Large intestine (tissue), 3 donors: ENCODE data around the gene SPAG9. TPM values are rescaled to one million over a fixed set of nuclear protein-coding genes. Genes with fewer than 3 reads are reported as not detected.
A peak's percentile ranks its signal among the peaks of the same experiment; 100 is the strongest.
"Not testable (repeated sequence)": the region's sequence is repeated elsewhere in the genome, so short reads cannot be mapped to it uniquely, and the experiment has no call there.

Source experiments
- DNase-seq, 2 donors: peaks; one replicate each; pipeline versions ENCODE4 v3.0.0 to v3.0.0-alpha.2; 2013
- H3K27ac ChIP-seq: one replicate; pipeline ENCODE4 v1.5.1; 2013; ENCODE audit warnings: low read length
- H3K27me3 ChIP-seq: 2 replicates; pipeline ENCODE4 v1.6.1; 2013; ENCODE audit warnings: low read length; ENCODE audit not compliant: control insufficient read depth, insufficient read depth
- H3K36me3 ChIP-seq: 2 replicates; pipeline ENCODE4 v1.6.1; 2013; ENCODE audit warnings: low read length; ENCODE audit not compliant: control insufficient read depth, insufficient read depth
- H3K4me1 ChIP-seq: one replicate; pipeline ENCODE4 v1.6.1; 2013; ENCODE audit warnings: low read length; ENCODE audit not compliant: control insufficient read depth, insufficient read depth
- H3K4me3 ChIP-seq: one replicate; pipeline ENCODE4 v1.5.1; 2013; ENCODE audit warnings: low read length
- H3K9me3 ChIP-seq: one replicate; pipeline ENCODE4 v1.6.1; 2013; ENCODE audit warnings: mild to moderate bottlenecking, low read depth, low read length, moderate library complexity; ENCODE audit not compliant: control insufficient read depth
- whole genome bisulfite sequencing: methylation state at CpG from one replicate; pipeline ENCODE4 v1.1.5; 2013; ENCODE audit warnings: low lambda C conversion rate; ENCODE audit not compliant: insufficient coverage; 5-methylcytosine and 5-hydroxymethylcytosine counted together
- polyA plus RNA-seq: library from polyadenylated mRNA; unstranded; fragments of 120-200 nt; gene quantifications from one replicate; pipeline ENCODE4 v1.2.1, GENCODE V29; 2013

SPAG9 gene
- polyA plus RNA-seq, 1 donor: 68.2 TPM

GRCh38 chr17:50946891-50947781, 173.5 kb downstream of the SPAG9 start:
- Histone ChIP-seq H3K9me3 (no peaks in the 10 kb centered on the region), H3K36me3 (no peaks in the 10 kb centered on the region), H3K27me3 (no peaks in the 10 kb centered on the region), H3K27ac (no peak overlapping the region), H3K4me3 (no peak overlapping the region), H3K4me1 (peaks cover 72% of the 10 kb centered on the region)
- no peak for DNase-seq
- no CpG with 5 or more reads among the region's 19 CpGs for WGBS

GRCh38 chr17:50946223-50946890, 174.3 kb downstream of the SPAG9 start:
- Histone ChIP-seq H3K4me3 (no peak overlapping the region), H3K36me3 (no peaks in the 10 kb centered on the region), H3K4me1 (peaks cover 78% of the 10 kb centered on the region), H3K27ac (no peak overlapping the region), H3K9me3 (no peaks in the 10 kb centered on the region), H3K27me3 (no peaks in the 10 kb centered on the region)
- DNase-seq: no peak
- WGBS: no CpG with 5 or more reads among the region's 12 CpGs

GRCh38 chr17:50945779-50946222, 174.9 kb downstream of the SPAG9 start:
- H3K36me3 ChIP-seq: no peaks in the 10 kb centered on the region
- H3K9me3 ChIP-seq: no peaks in the 10 kb centered on the region
- H3K27me3 ChIP-seq: no peaks in the 10 kb centered on the region
- H3K27ac ChIP-seq: no peak overlapping the region
- H3K4me3 ChIP-seq: no peak overlapping the region
- H3K4me1 ChIP-seq: peaks cover 81% of the 10 kb centered on the region
- DNase-seq: no peak
- WGBS: no CpG with 5 or more reads among the region's 3 CpGs

GRCh38 chr17:50944902-50945720, 175.6 kb downstream of the SPAG9 start:
- no CpG with 5 or more reads among the region's 18 CpGs for WGBS
- H3K4me1 ChIP-seq: peaks cover 79% of the 10 kb centered on the region

GRCh38 chr17:50944054-50944901, 176.4 kb downstream of the SPAG9 start:
- H3K4me1 ChIP-seq: peaks cover 78% of the 10 kb centered on the region
- no peaks in the 10 kb centered on the region for H3K9me3 ChIP-seq
- no peaks in the 10 kb centered on the region for H3K36me3 ChIP-seq
- H3K27me3 ChIP-seq: no peaks in the 10 kb centered on the region
- peak overlapping the region; percentile 58 for H3K4me3 ChIP-seq
- DNase-seq: peak; percentile 93 to 98
- no CpG with 5 or more reads among the region's 61 CpGs for WGBS
- H3K27ac ChIP-seq: peak overlapping the region; percentile 95

More at GRCh38 chr17:50944902-50945720, 175.6 kb downstream of the SPAG9 start:
- Histone ChIP-seq H3K27me3 (no peaks in the 10 kb centered on the region), H3K9me3 (no peaks in the 10 kb centered on the region), H3K4me3 (peak overlapping the region; percentile 58), H3K27ac (peak overlapping the region; percentile 68), H3K36me3 (no peaks in the 10 kb centered on the region)
- no peak for DNase-seq

GRCh38 chr17:50943575-50943933, 177.1 kb downstream of the SPAG9 start:
- DNase-seq: peak in 1 of 2 donors; percentile 48
- Histone ChIP-seq H3K27me3 (no peaks in the 10 kb centered on the region), H3K36me3 (no peaks in the 10 kb centered on the region), H3K4me1 (peaks cover 72% of the 10 kb centered on the region), H3K27ac (peak overlapping the region; percentile 95), H3K4me3 (peak overlapping the region; percentile 58), H3K9me3 (no peaks in the 10 kb centered on the region)
- WGBS: no CpG with 5 or more reads among the region's 8 CpGs

- H3K27ac ChIP-seq: peak overlapping the region; percentile 95
Observed at GRCh38 chr17:50941676-50942048, 179.0 kb downstream of the SPAG9 start.

GRCh38 chr17:50939795-50940684, 180.6 kb downstream of the SPAG9 start:
- Histone ChIP-seq H3K27ac (no peak overlapping the region), H3K4me3 (no peak overlapping the region), H3K4me1 (peaks cover 49% of the 10 kb centered on the region), H3K27me3 (no peaks in the 10 kb centered on the region), H3K36me3 (no peaks in the 10 kb centered on the region), H3K9me3 (no peaks in the 10 kb centered on the region)
- DNase-seq: no peak
- no CpG with 5 or more reads among the region's 16 CpGs for WGBS

More at GRCh38 chr17:50941676-50942048, 179.0 kb downstream of the SPAG9 start:
- H3K4me1 ChIP-seq: peaks cover 63% of the 10 kb centered on the region
- not testable (repeated sequence) for H3K36me3 ChIP-seq, H3K4me3 ChIP-seq, H3K27me3 ChIP-seq, H3K9me3 ChIP-seq, DNase-seq
- WGBS: no CpG with 5 or more reads among the region's 4 CpGs

- DNase-seq: no peak
- Histone ChIP-seq H3K9me3 (no peaks in the 10 kb centered on the region), H3K27ac (no peak overlapping the region), H3K36me3 (no peaks in the 10 kb centered on the region), H3K4me1 (peaks cover 45% of the 10 kb centered on the region), H3K4me3 (no peak overlapping the region), H3K27me3 (no peaks in the 10 kb centered on the region)
- no CpG with 5 or more reads among the region's 4 CpGs for WGBS
Observed at GRCh38 chr17:50939542-50939794, 181.2 kb downstream of the SPAG9 start.
